H4 (cell line): Measurements from ENCODE around the gene CAMTA1. TPM values are rescaled to one million over a fixed set of nuclear protein-coding genes. Genes with fewer than 3 reads are reported as not detected.

Source experiments
- DNase-seq: peaks from one replicate; pipeline ENCODE4 v3.0.0-alpha.2; 2015; ENCODE audit warnings: low spot score
- total RNA-seq: library from RNA; depleted of rRNA; stranded (reverse); fragments of >200 nt; shearing (Covaris generic); gene quantifications from 2 replicates; pipeline ENCODE4 v1.2.3, GENCODE V29; 2014

CAMTA1 gene
- total RNA-seq, 1 experiment from 2014 or later, result 98.2 TPM

DNA sequence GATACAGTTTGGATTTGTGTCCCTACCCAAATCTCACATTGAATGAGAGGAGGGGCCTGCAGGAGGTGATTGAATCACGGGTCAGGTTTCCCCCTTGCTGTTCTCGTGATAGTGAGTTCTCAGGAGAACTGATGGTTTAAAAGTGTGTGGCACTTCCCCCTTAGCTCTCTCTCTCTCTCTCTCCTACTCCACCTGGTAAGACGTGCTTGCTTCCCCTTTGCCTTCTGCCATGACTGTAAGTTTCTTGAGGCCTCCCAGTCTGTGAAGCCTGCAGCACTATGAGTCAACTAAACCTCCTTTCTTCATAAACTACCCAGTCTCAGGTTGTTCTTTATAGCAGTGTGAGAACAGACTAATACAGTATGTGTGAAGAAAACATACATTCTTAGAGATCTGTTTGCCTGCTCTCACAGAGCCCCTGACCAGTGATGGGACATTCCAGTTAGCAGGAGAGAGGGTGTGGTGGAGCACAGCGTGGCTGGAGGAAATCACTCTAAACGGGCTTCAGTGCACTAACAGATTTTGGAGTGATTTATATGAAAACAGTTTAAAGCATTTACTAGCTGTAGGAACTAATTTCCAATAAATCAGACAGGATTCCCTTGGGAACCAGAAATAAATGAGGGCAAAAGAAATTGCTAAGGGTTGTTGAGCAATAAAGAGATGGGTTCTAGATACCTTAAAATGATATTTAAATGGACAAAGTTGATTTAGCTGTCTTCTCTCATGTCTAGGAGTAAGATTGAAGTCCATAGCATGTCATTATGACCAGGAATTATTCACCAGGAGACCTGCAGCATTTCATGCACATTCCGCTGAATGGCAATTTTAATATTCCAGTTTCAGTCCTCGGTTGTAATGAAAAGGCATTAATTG, 411.0 kb downstream of the CAMTA1 start:
- DNase-seq, result no peak

DNA sequence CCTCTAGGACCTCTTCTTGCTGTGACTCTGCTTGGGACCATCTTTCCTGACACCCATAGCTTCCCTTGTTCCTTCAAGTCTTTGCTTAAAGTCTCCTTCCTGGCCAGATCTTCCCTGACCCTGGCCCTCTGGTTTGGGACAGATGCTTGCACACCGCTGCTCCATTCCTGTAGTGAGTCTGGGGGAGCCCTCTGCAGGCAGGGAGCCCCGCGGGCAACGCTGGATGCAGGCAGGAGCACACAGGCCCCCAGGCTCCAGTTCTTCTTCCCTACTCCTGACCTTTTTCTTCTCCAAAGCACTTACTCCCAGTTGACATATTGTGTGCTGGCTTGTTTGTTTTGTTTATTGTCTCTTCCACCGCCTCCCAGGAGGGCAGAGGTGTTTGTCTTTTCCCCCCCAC, 413.4 kb downstream of the CAMTA1 start:
- DNase-seq, result no peak

DNA sequence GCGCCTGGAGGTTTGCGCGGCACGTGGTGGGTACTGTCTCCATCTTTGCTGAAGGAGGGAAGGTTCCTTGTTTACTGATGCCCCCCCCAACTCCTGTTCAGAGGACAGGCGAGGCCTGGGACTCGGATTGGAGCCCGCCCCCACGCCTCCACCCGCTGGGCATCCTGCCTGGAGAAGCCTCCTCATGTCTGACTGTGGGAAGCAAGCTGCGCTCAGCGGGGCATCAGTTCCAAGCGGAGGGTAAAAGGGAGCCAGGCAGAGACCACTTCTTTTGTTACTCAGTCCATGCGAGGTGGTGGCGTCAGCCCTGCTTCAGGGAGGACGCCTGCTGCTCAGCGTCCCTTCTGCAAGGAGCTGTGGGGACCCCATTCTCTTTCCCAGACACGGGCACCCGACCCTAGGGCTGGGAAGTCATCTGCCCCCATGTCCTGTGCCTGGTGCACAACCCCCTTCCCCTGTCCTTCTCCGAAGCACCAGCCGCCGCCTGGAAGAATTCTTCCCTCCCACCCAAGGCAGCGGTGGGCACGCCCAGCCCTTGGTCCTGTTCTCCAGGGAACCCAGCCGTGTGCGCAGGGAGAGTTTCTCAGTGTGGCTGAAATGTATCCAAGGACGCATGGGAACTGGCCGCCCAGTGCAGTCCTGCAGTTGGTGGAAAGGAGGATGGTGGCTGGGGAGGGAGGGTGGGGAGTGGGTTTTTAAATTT, 414.0 kb downstream of the CAMTA1 start:
- DNase-seq, result no peak

DNA sequence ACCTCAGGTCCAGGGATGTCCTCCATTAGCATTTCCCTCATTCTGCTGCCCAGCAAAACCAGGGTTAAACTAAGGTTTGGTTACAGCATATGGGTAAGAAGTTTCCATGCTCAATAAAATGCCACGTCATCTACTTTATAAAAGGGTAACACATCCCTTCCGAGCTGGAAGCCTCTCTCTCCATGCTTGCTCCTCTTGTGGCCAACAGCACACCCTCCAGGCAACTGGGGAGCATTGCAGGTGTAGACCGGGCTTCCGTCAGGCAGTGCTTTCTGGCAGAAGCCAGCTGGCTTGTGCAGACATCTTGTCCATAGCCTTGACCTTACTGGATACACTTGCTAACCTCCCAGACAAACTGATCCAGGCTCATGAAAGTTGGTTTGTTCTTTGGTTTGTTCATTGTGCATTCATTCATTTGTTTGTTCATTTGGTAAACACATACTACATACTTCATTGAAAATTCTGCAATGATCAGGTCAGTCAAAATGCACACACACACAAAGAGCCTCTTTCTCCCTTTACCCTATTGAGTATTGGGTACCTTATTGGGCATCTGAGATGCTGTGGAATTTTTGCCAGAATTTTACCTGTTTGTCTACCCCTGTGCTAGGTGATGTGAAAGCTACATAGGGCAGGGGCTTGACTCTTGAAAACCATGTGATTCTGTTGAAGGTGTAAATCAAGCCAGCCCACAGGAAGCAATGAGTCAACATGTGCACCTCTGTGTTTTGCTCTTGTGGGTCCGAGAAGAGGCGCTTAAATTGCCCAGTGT, 422.8 kb downstream of the CAMTA1 start:
- peak; percentile 79 for DNase-seq

DNA sequence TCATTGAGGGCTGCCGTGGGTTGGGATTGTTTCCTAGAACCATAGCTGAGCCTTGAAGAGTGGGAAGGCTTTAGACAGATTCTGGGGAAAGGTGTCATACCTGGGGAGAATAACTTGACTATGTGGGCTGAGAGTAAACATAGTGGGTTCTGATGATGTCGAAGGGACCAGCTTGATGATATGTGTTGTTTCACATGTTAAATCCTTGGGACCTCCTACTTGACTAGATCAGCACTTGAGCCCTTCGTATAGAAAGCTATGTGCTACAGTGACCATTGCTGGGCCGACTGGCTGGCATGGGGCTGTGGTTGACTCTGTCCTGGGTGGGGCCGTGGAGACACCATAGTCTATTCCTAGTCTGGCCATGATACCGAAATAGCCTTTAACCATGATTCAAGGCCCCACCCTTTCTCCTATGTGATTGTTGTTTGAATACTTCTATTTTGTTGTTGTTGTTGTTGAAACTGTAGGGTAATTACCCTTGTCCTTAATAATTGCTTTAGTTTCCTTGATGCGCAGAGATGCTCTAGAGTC, 423.5 kb downstream of the CAMTA1 start:
- DNase-seq, result no peak

DNA sequence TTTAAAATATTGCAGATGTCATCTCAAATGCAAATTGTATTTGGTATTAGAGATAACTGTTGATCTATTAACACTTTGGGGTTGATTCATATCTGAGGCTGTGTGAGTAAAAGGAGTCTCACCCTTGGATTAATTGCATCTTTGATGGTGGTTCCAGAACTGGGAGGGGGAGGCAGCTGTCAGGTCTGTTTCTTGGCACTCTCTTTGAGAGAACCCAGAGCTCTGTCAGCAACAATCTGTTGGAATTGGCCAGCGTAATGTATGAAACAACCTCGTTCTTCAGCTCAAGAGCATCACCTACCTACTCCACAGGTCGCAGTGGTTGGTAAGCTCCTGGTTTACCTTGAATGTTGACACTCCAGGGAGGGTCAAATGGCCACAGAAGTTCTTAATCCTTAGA, 424.1 kb downstream of the CAMTA1 start:
- DNase-seq, result no peak

DNA sequence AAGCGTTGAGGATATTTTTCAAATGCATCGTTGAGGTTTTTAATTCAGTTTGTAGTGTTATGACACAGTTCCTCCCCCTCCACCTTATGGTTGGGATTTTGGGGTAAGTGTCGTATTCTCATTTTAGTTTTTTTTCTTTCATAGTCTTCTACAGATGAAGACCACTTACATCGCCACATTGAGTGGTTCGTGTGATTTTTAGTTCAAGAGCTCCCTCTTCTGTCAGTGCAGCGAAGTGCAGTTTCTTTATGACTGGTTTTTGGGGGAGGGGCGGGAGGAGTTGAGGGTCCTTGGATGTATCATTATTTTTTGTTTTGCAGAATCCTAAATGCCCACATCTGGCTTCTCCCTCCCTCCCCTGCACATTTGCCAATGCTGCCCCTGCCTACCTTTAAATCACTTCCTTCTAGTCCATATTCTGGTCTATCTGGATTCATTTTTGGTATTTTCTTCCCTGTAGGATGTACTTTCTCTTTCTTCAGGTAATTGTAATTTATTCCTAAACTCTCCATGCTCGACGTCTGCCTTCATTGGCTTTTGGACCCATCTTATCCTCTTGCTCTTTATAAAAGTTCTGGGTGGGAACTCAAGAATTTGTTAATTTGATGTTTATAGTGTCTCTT, 433.1 kb downstream of the CAMTA1 start:
- DNase-seq, result peak; percentile 22

DNA sequence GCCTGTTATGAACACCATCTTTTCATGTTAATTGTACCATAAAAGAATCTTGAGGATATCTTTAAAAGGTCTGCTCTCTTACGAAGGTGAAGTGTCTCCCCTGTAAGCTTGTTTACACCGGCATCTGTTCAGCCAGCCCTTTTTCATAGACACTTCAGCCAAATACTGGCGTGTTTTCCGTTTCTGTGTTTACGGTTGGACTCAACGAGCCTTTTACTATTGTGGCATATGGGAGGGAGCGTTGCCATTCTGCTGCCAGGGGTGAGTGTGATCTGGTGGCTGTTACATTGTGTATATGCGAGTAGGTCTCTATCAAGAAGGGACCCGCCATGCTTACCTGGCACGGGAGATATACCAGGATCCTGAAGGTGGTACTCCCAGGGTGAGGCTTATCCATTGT, 433.8 kb downstream of the CAMTA1 start:
- no peak for DNase-seq

DNA sequence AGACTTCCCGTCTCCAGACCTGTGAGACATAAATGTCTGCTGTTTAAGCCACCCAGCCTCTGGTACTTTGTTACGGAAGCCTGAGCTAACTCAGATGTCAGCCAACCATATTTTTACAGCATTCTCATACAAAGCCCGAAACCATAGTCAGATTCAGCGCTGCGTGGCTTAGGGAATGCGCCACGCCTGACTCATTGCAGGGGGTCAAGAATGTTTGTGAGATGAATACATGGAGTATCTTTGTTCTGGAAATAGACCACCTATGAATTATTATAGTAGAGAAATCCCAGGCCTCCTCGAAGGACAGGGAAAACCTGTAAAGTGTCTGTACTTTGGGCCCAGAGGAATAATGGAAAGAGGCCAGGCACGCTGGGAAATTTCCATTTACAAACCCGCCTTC, 434.8 kb downstream of the CAMTA1 start:
- DNase-seq, result no peak

DNA sequence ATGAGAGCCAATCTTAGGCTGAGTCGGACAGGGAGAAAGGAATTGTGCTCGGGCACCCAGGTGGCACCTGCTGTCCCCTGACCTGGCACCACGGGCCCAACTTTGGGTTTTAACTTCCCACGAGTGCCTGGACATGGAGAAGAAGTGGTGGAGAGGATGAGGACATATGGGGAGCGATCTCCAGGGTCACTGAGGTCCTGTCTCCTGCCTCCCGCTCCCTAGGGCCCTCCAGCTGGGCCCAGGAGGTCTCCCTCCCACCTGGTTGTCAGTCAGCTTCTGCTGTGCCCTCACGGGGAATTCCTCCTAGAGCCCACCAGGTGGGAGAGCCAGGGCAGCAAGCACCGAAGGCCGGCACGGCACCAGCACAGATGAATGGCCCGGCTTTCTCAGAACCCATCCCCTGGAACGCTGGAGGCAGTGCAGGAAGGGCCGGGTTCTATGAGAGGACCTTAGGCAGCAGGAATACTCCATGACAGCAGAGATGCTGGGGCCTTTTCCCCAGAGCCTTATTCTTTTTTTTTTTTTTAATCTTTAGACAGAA, 435.5 kb downstream of the CAMTA1 start:
- DNase-seq, result no peak

DNA sequence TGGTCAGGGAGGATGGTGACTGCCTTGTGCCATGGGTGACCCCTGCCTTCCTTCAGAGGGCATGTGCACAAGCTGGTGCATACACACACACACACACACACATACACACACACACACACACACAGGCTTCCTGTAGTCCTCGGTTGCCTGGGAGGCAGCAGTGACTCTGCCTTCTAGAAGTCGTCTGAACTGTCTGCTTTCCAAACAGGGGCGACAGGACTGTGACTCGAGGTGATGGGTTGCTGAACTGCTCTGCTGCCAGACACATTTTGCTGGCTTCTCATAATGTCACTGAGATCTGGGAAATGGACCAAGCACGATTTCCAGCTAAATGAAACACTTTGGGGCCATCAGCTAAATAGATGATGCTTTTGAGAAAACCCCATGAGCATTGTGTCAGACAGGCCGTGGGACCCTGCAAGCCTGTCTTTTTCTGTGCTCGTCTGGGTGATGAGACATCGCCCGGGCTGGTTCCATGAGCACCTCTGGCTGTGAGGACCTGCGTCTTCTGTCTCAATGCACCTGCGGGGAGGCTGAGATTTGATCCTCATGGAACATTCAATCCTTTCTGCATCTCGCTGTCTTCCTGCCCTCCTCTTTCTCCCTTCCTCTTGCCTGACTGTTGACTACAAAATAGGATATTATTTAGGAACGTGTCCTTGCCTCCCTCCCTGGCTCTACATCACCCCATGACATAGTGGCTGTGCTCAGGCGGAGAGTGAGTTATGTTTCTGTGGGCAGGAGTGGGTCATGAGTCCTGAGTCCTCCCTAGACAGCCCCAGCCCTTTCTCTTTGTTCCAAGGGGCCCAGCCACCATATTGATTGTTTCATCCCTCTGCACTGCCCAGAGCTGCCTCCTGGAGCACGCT, 436.8 kb downstream of the CAMTA1 start:
- DNase-seq, result no peak

DNA sequence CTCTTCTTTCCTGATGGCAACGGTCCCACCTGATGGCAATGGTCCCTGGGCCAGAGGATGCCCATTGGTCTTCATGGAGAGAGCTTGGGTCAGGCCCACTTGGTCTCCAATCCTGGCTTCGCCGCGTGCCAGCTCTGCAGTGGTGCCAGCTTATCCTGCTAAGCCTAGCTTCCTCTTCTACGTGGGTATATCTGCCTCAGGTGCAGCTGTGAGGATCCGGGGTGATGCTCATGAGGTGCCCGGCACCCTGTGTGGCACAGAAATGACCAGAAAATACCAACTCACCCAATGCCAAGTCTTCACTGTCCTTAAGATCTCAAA, 437.4 kb downstream of the CAMTA1 start:
- no peak for DNase-seq

DNA sequence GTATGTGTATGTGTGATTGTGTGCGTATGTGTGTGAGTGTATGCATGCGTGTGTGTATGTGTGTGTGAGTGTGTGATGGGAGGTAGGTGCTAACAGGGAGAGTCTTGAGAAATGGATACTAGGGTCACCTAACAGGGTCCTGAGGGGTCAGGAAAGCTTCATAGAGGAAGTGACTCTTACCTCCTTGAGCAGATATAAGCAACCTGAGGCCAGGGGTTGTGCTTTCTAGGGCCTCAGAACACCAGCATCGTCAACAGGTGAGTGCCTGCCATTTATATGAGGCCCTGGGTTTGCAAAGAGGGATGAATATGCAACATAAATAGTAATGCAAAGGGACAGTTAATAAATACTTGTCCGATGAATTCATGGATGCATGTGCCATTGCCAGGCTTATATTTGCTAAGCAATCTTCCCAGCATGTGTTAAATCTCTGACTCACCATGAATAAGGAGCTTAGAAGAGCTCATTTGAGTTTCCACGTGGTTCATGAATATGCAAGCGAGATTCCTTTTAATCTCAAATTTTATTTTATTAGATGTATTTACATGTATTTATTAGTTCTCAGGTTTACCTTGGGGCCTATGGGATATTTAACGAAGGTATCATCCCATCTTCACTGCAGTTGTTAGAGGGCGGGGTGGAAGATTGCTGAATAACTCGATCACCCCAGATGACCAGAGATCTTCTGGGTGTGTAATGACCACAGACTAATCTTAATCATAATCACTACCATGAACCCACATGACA, 438.3 kb downstream of the CAMTA1 start:
- DNase-seq, result peak; percentile 18

DNA sequence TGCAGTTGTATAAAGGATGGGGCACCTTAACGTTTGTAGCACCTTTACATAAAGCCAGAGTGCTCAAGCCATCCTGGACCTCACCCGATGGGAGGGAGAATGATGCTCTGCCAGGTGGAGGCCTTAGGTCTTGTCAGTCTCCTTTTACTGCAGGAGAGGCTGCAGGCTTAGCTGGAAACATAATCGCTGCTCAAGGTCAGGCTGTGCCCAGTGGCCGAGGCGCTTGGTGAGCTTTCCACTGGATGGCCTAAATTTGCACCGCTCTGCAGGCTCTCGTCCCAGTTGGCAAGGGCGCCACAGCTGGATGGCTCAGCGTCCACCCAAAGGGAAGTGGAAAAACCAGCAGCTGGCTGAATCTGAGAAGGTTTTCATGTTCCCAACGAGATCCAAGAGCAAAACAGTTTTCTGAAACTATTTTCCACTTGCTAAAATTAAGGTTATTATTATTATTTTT, 438.9 kb downstream of the CAMTA1 start:
- no peak for DNase-seq

DNA sequence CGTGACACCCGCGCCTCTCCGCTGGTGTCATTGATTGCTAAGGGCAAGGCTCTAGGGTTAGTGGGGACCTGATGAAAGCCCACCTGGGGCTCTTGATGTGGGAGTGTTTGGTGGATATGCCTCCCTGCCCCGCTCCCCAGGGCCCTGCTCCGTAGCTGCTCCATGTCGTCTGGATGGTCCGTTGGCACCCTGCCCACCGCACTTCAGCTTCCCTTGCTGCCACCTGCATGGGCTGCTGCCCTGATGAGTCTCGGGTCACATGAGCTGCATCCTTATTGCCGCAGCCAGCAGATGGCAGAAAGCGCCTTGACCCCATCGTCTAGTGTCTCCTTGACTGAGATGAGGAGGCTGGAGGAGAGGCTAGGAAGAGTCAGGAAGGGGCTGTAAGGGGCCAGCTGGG, 439.4 kb downstream of the CAMTA1 start:
- DNase-seq, result peak; percentile 7

DNA sequence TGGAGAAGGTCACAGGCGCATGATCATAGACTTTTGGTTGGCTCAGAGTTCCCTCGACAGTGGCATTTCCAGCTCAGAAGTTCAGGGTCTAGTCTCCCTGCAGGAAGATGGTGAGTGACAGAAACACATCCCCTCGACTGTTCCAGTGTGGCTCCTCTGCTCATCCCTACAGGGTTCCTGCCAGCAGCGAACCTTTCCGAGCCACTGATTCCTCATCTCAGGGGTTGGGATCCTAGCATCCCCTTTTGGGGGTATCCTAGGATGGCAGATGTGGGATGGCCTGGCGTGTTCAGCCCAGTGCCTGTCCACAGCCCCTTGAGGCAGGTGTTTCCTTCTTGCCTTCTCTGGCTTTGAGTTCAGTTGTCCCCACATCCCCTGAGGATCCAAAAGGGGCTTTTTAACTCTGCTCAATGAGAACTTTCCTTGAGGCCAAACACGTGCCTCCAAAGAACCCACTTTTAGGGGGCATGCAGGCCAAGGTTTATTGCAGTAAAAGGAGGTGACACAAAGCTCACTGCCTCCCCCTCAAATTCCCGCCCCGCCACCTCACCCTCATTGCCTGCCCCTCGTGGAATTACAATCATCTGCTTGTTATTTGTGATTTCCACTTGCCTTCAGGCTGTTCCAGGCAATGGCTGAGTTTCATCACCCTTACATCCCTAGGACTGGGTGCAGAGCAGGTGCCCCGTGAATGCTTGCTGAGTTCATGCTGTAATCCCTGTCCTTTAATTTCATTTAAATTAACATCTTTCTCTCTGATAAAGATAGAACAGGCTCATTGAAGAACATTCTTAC, 440.7 kb downstream of the CAMTA1 start:
- no peak for DNase-seq

DNA sequence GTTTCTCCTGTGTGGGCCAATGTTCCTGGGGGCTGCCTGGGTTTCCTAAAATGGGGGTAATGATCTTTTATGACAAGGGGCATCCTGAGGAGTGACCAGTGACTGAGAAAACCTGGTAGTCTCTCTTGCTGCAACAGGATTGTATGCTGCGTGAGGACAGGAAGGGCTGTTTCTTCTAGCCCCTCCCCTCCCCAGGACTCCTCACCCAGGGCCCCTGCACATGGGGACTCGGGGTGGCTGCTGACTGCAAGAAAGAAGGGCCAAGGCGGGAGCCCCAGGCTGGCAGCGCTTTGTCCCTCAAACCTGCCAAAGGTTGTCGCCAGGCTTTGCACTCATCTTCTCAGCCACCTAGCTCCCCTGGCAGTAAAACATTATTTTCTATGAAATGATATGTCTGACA, 442.4 kb downstream of the CAMTA1 start:
- DNase-seq, result no peak

DNA sequence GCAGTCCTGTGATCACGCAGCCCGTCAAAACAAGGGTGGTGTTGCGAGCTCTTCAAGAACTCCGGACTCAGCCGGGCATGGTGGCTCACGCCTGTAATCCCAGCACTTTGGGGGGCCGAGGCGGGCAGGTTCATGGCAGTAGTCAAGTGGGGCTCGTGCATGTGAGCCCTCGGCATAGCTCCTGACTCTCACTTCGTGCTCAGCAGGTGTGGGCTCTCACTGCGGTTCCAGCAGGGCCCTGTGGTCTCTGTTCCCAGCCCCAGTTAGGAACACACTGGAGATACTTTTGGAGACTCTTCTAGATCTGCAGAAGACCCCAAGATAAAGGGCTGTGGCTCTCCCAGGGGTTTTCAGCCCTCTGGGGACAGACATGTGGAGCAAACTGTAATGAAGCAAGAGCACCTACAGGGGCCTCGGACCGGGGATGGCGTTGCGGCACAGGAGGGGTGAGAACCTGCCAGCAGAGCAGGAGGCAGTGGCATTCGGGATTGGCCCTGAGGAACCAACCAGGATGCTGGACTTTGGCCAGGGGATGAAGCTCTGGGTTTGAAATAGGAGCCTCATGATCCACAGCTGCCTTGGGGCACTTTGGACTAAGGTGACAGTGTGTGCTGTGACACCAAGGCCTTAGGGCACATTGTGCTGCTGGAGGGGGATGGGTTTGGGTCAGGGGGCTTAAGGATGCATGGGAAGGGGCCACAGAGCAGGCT, 443.2 kb downstream of the CAMTA1 start:
- DNase-seq, result no peak
